GM21529 (cell line): ENCODE measurements around the gene SLC16A2.
"Not testable (repeated sequence)": the region's sequence is repeated elsewhere in the genome, so short reads cannot be mapped to it uniquely, and the experiment has no call there.

Experiments used
- ATAC-seq: cut with Tn5 transposase; IDR thresholded peaks from one replicate; pipeline ENCODE4 v1.9.1; 2021; ENCODE audit not compliant: unreplicated experiment

The SLC16A2 gene

DNA sequence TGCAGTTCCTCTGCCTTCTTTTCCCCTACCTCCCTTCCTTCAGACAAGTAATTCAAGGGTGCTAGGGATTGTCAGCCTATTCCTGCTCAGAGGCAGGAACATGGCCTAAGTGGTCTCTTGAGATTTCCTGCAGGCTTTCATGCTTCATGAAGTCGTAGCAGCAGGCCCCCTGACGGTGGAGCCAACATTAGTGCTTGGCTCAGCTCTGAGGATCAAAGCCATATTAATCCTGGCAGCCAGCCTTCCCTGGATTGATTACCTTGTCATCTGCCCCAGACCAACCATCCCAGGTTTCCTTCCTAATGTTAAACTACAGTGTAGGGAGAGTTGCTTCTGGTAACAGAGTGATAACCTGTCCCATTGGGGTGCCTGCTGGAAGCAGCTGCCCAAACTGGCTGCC, 84.1 kb downstream of the SLC16A2 start:
- ATAC-seq: no peak

DNA sequence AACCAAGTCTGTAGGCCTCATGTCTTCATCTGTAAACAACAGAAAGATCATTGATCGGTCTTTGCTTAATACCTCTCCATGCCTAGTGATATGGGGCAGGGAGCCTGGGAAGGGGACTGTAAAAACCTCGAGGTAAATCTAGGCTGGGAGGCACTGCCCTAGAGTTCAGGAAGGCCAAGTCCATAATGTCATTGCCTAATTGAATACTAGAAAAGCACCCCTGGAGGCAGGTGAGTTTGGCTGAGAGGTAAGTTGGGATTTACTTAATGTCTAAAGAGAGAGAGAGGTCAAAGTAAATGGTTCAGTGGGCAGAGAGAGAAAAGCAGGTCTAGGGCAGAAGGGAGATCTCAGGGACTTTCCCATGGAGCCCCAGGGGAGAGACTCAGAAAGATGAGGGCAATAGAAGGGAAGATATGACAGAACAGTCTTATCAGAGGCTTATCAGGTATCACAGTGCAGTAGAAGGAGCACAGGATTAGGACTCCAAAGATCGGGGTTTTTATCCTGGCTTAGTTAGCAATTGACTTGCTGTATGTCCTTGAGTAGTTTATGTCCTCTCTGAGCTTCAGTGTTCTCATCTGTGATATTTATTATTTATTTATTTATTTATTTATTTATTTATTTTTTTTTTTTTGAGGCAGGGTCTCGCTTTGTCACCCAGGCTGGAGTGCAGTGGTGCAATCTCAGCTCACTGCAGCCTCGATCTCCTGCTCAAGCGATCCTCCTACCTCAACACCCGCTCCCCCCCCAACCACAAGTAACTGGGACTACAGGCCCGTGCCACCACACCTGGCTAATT, 85.2 kb downstream of the SLC16A2 start:
- peak; percentile 86 for ATAC-seq

DNA sequence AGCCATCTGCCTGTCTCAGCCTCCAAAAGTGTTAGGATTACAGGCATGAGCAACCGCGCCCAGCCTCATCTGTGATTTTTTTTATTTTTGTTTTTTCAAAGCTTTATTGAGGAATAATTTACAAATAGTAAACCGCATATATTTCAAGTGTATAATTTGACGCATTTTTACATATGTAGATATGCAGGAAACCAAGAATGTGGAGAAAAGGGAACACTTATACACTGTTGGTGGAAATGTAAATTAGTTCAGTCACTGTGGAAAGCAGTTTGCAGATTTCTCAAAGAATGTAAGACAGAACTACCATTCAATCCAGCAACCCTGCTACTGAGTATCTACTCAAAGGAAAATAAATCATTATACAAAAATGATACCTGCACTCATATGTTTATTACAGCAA, 85.9 kb downstream of the SLC16A2 start:
- no peak for ATAC-seq

DNA sequence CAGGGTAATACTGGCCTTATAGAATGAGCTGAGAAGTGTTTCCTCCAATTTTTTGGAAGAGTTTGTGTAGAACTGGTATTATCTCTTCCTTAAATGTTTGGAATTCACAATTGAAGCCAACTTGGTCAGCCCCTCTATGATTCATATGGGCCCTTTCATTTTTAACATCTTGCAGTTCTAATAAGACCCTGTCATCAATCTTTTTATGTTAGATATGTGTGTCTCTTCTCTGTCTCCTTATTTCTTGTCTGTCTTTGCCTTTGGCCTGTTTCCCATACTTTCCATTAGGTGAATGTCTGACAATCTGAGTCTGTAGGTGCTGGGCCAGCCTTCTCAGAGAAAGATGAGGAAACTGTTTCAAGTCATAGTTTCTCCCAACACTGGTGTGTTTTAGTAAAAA, 88.7 kb downstream of the SLC16A2 start:
- ATAC-seq: peak; percentile 5

GRCh38 chrX:74510401-74510800, 89.1 kb downstream of the SLC16A2 start:
- peak; percentile 46 for ATAC-seq

- ATAC-seq: no peak
Measured at GRCh38 chrX:74511704-74512103, 90.4 kb downstream of the SLC16A2 start.

- no peak for ATAC-seq
Measured at GRCh38 chrX:74514384-74514783, 93.1 kb downstream of the SLC16A2 start.

DNA sequence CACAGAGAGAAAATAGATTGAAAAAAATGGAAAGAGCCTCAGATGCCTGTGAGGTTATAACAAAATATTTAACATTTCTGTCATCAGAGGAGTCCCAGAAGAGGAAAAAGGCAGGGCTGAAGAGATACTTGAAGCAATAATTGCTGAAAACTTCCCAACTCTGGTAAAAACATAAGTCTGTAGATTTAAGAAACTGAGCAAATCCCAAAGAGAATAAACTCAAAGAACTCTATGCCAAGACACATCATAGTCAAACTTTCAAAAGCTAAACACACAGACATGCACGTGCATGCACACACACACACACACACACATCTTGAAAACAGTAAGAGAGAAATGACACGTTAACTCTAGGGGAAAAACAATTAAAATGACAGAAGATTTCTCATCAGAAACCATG, 94.1 kb downstream of the SLC16A2 start:
- ATAC-seq: no peak

DNA sequence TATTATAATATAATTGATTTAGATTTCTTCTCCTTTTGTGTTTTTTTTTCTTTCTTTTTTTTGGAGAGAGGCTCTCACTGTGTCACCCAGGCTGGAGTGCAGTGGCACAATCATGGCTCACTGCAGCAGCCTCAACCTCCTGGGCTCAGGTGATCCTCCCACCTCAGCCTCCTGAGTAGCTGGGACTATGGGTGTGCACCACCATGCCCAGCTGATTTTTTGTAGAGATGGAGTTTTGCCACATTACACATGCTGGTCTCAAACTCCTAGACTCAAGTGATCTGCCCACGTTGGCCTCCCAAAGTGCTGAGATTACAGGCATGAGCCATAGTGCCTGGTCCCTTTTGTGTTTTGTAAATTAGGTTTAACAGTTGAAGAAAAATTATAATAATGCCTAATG, 94.7 kb downstream of the SLC16A2 start:
- not testable (repeated sequence) for ATAC-seq

DNA sequence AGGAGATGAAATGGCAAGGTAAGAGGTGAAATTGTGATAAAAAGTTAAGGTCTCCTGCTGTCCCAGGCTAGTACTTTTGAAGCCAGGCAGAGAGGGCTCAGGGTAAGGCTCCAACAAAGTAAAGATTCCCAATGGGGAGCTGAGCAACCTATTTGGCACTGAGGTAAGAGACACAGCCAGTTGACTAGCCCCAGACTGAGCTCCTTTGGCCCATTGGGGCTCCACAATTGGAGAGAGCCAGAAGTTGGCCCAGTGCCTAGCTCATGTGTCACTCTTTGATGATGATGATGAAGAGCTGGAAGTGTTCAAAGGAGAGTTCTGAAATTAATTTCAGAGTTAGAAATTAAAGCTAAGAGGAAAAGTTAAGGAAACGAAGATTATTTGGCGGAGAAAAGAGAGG, 98.6 kb downstream of the SLC16A2 start:
- no peak for ATAC-seq

GRCh38 chrX:74520291-74520690, 99.0 kb downstream of the SLC16A2 start:
- no peak for ATAC-seq

DNA sequence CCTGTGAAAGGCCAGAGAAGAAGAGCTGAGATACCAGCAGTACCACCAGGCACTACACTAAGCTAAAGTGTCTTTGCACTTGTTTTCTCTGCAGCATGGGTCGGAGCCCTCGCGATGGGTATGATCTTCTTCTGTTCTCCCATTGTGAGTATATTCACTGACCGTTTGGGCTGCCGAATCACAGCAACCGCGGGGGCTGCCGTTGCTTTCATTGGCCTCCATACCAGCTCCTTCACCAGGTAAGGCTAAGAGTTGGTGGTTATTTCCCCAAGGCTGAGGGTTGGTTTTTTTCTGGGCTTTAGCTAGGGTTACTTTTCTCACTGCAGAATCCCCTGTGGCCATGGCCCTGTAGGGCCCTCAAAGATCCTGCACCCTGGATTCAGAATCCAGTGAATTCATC, 99.6 kb downstream of the SLC16A2 start:
- no peak for ATAC-seq

DNA sequence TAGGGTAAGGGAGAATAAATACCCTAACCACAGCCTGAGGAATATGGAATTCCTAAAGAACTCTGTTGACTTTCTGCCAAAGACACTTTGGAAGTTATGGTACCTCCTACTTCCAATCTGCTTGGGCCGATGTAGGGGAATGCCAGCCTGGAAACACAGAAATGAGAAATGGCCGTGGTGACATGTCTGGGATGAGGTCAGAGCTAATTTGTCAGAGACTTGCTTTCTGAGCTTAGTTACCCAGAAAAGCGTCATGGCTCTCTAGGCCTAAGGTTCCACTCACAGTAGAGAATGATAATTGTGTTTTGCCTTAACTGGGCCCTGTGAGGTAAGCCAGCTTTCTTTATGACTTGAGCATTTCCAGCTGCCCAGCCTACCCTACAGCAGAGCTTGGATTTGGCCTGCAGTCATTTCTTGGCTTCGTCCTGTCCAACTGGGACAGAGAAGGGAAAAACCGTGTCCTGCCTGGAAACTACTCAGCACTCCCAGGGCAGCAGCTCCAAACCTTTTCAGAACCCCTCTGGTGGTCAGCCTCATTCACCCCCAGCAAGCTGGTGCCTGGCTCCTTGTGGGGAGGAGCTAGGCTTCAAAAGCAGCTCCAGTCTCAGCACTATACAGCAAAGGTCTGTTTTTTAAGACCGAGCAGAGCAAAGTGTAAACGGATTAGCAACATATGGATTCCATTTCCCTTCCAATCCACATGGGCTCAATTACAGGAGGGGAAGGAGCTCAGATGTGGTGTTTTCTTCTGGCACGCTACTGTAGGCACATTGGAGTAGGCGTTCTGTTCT, 100.9 kb downstream of the SLC16A2 start:
- no peak for ATAC-seq

- no peak for ATAC-seq
Measured at GRCh38 chrX:74523224-74523623, 101.9 kb downstream of the SLC16A2 start.

DNA sequence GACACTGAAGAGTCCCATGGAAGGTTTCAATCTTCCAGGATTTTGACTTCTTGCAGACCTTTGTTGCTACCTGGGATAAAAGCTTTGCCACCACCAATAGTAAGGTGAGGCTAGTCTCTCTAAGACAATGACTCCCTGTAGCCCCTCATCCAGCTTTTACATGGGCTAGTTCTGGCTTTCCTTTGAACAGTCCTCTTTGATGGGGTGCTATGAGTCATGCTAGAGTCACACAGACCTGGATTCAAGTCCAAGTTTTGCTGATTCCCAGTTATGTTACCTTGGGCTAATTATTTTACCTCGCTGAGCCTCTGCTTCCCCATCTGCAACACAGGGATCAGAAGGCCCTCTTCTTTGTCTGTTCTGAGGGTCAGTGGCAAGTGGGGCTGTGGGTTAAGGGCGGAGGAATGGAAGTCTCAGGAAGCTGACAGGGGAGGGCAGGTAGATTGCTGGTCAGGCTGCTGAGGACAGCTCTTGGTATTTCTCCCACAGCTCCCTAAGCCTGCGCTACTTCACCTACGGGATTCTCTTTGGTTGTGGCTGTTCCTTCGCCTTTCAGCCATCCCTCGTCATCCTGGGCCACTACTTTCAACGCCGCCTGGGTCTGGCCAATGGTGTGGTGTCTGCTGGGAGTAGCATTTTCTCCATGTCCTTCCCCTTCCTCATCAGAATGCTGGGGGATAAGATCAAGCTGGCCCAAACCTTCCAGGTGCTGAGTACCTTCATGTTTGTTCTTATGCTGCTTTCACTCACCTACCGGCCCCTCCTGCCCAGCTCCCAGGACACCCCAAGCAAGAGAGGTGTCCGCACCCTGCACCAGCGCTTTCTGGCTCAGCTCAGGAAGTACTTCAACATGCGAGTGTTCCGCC, 102.8 kb downstream of the SLC16A2 start:
- no peak for ATAC-seq

- no peak for ATAC-seq
Measured at GRCh38 chrX:74525116-74525515, 103.8 kb downstream of the SLC16A2 start.

- ATAC-seq: no peak
Measured at GRCh38 chrX:74526764-74527163, 105.5 kb downstream of the SLC16A2 start.

DNA sequence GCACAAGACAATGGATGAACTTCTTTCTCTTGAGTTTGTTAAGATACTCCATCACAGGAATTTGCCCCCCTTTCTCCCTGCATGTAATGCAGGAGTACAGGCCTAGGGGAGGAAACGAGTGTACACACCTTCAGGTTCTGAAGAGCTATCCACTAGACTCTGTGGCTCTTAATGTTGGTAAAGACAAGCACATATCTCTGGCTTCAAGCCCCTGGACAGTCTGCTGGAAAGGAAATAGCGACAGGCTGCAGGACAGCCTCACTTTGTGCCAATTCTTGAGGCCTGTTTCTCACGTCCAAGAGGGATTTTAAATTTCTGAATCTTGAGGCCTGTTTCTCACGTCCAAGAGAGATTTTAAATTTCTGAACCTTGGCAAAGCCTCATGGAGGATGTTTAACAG, 106.1 kb downstream of the SLC16A2 start:
- no peak for ATAC-seq

GRCh38 chrX:74529311-74529710, 108.0 kb downstream of the SLC16A2 start:
- ATAC-seq: no peak

- ATAC-seq: no peak
Measured at GRCh38 chrX:74531081-74531480, 109.8 kb downstream of the SLC16A2 start.

- ATAC-seq: peak; percentile 39
Measured at GRCh38 chrX:74534569-74535038, 113.3 kb downstream of the SLC16A2 start.
